Activated T-helper 2 cell treated with anti-CD3 and anti-CD28 coated beads, Interferon-gamma antibody, Interleukin-2, Interleukin-4, amounts not matched to agents 10 μg/mL and 5 μg/mL and 100 μg/mL, durations not matched to agents 14 hours and 24 hours and 36 hours (primary cell): Measurements from ENCODE around the gene MERTK. TPM values are rescaled to one million over a fixed set of nuclear protein-coding genes. Genes with fewer than 3 reads are reported as not detected.
A peak's percentile ranks its signal among the peaks of the same experiment; 100 is the strongest.

Experiments
- DNase-seq: peaks from one replicate; pipeline ENCODE4 v3.0.0; 2021; ENCODE audit warnings: low spot score
- H3K27ac Mint-ChIP-seq: one replicate; pipeline ENCODE4 v1.8.0; 2021; ENCODE audit warnings: mixed read lengths
- H3K27me3 Mint-ChIP-seq: one replicate; pipeline ENCODE4 v1.8.0; 2021; ENCODE audit warnings: low read depth, mixed read lengths
- H3K36me3 Mint-ChIP-seq: one replicate; pipeline ENCODE4 v1.8.0; 2021; ENCODE audit warnings: low read depth, mixed read lengths
- H3K4me1 Mint-ChIP-seq: one replicate; pipeline ENCODE4 v1.8.0; 2021; ENCODE audit warnings: low read depth, mixed read lengths
- H3K4me3 Mint-ChIP-seq: one replicate; pipeline ENCODE4 v1.8.0; 2021; ENCODE audit warnings: low read depth, mild to moderate bottlenecking, moderate library complexity, mixed read lengths
- H3K9me3 Mint-ChIP-seq: one replicate; pipeline ENCODE4 v1.8.0; 2021; ENCODE audit warnings: mixed read lengths
- intact Hi-C: fragments of 100-400 bp; cut with micrococcal nuclease; formaldehyde crosslinking; loops from one replicate; pipeline ENCODE4 v1.15.1; 2023
- total RNA-seq: library from RNA; stranded (reverse); gene quantifications from 2 replicates; pipeline ENCODE4 v1.2.3, GENCODE V29; 2022

The MERTK gene
- total RNA-seq, 1 donor from 2014 or later: 1.0 TPM

- peaks cover 82% of the 10 kb centered on the region for H3K36me3 Mint-ChIP-seq
- H3K27ac Mint-ChIP-seq: peak overlapping the region; percentile 13
- no peak overlapping the region for H3K4me3 Mint-ChIP-seq
- peaks cover 26% of the 10 kb centered on the region for H3K4me1 Mint-ChIP-seq
- H3K27me3 Mint-ChIP-seq: no peaks in the 10 kb centered on the region
- peaks cover 32% of the 10 kb centered on the region for H3K9me3 Mint-ChIP-seq
- intact Hi-C loops: no loop called here
- no peak for DNase-seq
Observed at GRCh38 chr2:112074506-112074905, 176.1 kb downstream of the MERTK start.

GRCh38 chr2:112075490-112076260, 177.3 kb downstream of the MERTK start:
- no peak for DNase-seq
- H3K36me3 Mint-ChIP-seq: peaks cover 75% of the 10 kb centered on the region
- H3K27ac Mint-ChIP-seq: no peak overlapping the region
- H3K27me3 Mint-ChIP-seq: no peaks in the 10 kb centered on the region
- peaks cover 24% of the 10 kb centered on the region for H3K9me3 Mint-ChIP-seq
- intact Hi-C loops: no loop called here
- peaks cover 26% of the 10 kb centered on the region for H3K4me1 Mint-ChIP-seq
- H3K4me3 Mint-ChIP-seq: no peak overlapping the region

- intact Hi-C loops: no loop called here
- Mint-ChIP-seq H3K4me1 (peaks cover 23% of the 10 kb centered on the region), H3K27ac (no peak overlapping the region), H3K9me3 (peaks cover 19% of the 10 kb centered on the region), H3K27me3 (no peaks in the 10 kb centered on the region), H3K36me3 (peaks cover 75% of the 10 kb centered on the region), H3K4me3 (no peak overlapping the region)
- DNase-seq: no peak
Observed at GRCh38 chr2:112077814-112078213, 179.4 kb downstream of the MERTK start.

Other genes with a start within 250 kb of the MERTK start
- 115 and 121 TPM in 2 replicates for gene ANAPC1, start 14.4 kb upstream of the MERTK start, total RNA-seq
- 15.8 and 16.5 TPM in 2 replicates for gene TMEM87B, start 156.7 kb downstream of the MERTK start, total RNA-seq
- 16.7 and 17.0 TPM in 2 replicates for gene FBLN7, start 239.8 kb downstream of the MERTK start, total RNA-seq